GM23338 (cell line): ENCODE data around the gene ARX.

Experiments
- CREB1 ChIP-seq: fragments of 250-450 bp; sonication (Bioruptor Pico); IDR thresholded peaks from 2 replicates; pipeline ENCODE4 v1.5.0; 2020; ENCODE audit warnings: low read depth, mild to moderate bottlenecking, moderate library complexity
- EZH2 ChIP-seq: fragments of 200-600 bp; sonication (generic); IDR thresholded peaks from one replicate; pipeline ENCODE4 v1.8.0; 2017; ENCODE audit warnings: antibody characterized with exemption, mild to moderate bottlenecking, low read depth; ENCODE audit not compliant: unreplicated experiment
- EZH2phosphoT487 ChIP-seq: fragments of 200-600 bp; sonication (generic); IDR thresholded peaks from one replicate; pipeline ENCODE4 v1.8.1; 2018; ENCODE audit warnings: antibody characterized with exemption; ENCODE audit not compliant: unreplicated experiment
- JUNB ChIP-seq: IDR thresholded peaks from one replicate; pipeline ENCODE4 v1.6.1; 2016; ENCODE audit warnings: antibody characterized with exemption; ENCODE audit not compliant: unreplicated experiment
- NANOG ChIP-seq: IDR thresholded peaks from 2 replicates; pipeline ENCODE4 v1.6.1; 2016; ENCODE audit warnings: antibody characterized with exemption, borderline replicate concordance
- POLR2AphosphoS5 ChIP-seq: IDR thresholded peaks from 2 replicates; pipeline ENCODE4 v1.6.1; 2016; ENCODE audit warnings: antibody characterized with exemption, low read depth
- STAT1 ChIP-seq: IDR thresholded peaks from one replicate; pipeline ENCODE4 v1.6.1; 2016; ENCODE audit warnings: antibody characterized with exemption; ENCODE audit not compliant: unreplicated experiment
- ZNF114 ChIP-seq: fragments of 250-450 bp; sonication (Bioruptor Pico); IDR thresholded peaks from 2 replicates; pipeline ENCODE4 v1.5.0; 2020; ENCODE audit warnings: mild to moderate bottlenecking, moderate library complexity
- ZNF331 ChIP-seq: fragments of 250-450 bp; sonication (Bioruptor Pico); IDR thresholded peaks from 2 replicates; pipeline ENCODE4 v1.5.0; 2020; ENCODE audit warnings: low read depth, mild to moderate bottlenecking, moderate library complexity
- TF ChIP-seq, protein P1 (sequence below), 2 experiments: fragments of 200-600 bp in 1 of 2; sonication (generic) in 1 of 2; conservative IDR thresholded peaks; 2 replicates each; pipeline versions ENCODE4 v1.5.1 to v1.6.1; 2016 to 2017; ENCODE audit warnings: antibody characterized with exemption in 2 of 2, low read depth in 2 of 2, mild to moderate bottlenecking in 2 of 2, moderate library complexity in 1 of 2
- TF ChIP-seq, protein P2 (sequence below): IDR thresholded peaks from one replicate; pipeline ENCODE4 v1.6.1; 2018; ENCODE audit warnings: antibody characterized with exemption; ENCODE audit not compliant: unreplicated experiment
- TF ChIP-seq, protein P3 (sequence below): IDR thresholded peaks from 2 replicates; pipeline ENCODE4 v1.6.1; 2016; ENCODE audit warnings: antibody characterized with exemption
- TF ChIP-seq, protein P4 (sequence below): fragments of 250-450 bp; sonication (Bioruptor Pico); IDR thresholded peaks from 2 replicates; pipeline ENCODE4 v1.5.0; 2020; ENCODE audit warnings: mild to moderate bottlenecking, moderate library complexity

DNA sequence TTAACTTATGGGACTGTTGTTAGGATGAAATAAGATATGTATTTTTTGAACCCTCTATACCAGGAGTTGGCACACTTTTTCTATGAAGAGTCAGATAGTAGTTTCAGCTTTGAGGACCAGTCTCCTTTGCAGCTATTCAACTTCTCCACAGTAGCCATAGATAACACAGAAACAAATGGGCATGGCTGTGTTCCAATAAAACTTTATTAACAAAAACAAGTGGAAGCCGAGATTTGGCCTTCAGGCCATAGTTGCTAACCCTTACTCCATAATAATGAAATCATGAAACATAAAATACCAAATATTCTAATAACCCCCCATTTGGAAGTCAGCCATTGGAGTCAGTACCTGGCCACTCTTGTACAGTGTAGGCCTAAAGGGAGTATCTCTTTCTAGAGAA lies 30.6 kb downstream of the ARX start:
- TF ChIP-seq, protein P1, sequence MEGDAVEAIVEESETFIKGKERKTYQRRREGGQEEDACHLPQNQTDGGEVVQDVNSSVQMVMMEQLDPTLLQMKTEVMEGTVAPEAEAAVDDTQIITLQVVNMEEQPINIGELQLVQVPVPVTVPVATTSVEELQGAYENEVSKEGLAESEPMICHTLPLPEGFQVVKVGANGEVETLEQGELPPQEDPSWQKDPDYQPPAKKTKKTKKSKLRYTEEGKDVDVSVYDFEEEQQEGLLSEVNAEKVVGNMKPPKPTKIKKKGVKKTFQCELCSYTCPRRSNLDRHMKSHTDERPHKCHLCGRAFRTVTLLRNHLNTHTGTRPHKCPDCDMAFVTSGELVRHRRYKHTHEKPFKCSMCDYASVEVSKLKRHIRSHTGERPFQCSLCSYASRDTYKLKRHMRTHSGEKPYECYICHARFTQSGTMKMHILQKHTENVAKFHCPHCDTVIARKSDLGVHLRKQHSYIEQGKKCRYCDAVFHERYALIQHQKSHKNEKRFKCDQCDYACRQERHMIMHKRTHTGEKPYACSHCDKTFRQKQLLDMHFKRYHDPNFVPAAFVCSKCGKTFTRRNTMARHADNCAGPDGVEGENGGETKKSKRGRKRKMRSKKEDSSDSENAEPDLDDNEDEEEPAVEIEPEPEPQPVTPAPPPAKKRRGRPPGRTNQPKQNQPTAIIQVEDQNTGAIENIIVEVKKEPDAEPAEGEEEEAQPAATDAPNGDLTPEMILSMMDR (conservative IDR thresholded peaks at IDR 0.05; ENCODE audit: low read depth in 2 of 2): no peak
- TF ChIP-seq EZH2 (no peak), POLR2AphosphoS5 (no peak), EZH2phosphoT487 (no peak), ZNF331 (CRISPR knock-in tag) (no peak), JUNB (no peak), STAT1 (no peak), ZNF114 (CRISPR knock-in tag) (no peak), CREB1 (CRISPR knock-in tag) (no peak), NANOG (no peak)
- TF ChIP-seq, protein P2, sequence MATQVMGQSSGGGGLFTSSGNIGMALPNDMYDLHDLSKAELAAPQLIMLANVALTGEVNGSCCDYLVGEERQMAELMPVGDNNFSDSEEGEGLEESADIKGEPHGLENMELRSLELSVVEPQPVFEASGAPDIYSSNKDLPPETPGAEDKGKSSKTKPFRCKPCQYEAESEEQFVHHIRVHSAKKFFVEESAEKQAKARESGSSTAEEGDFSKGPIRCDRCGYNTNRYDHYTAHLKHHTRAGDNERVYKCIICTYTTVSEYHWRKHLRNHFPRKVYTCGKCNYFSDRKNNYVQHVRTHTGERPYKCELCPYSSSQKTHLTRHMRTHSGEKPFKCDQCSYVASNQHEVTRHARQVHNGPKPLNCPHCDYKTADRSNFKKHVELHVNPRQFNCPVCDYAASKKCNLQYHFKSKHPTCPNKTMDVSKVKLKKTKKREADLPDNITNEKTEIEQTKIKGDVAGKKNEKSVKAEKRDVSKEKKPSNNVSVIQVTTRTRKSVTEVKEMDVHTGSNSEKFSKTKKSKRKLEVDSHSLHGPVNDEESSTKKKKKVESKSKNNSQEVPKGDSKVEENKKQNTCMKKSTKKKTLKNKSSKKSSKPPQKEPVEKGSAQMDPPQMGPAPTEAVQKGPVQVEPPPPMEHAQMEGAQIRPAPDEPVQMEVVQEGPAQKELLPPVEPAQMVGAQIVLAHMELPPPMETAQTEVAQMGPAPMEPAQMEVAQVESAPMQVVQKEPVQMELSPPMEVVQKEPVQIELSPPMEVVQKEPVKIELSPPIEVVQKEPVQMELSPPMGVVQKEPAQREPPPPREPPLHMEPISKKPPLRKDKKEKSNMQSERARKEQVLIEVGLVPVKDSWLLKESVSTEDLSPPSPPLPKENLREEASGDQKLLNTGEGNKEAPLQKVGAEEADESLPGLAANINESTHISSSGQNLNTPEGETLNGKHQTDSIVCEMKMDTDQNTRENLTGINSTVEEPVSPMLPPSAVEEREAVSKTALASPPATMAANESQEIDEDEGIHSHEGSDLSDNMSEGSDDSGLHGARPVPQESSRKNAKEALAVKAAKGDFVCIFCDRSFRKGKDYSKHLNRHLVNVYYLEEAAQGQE: no peak
- TF ChIP-seq, protein P3, sequence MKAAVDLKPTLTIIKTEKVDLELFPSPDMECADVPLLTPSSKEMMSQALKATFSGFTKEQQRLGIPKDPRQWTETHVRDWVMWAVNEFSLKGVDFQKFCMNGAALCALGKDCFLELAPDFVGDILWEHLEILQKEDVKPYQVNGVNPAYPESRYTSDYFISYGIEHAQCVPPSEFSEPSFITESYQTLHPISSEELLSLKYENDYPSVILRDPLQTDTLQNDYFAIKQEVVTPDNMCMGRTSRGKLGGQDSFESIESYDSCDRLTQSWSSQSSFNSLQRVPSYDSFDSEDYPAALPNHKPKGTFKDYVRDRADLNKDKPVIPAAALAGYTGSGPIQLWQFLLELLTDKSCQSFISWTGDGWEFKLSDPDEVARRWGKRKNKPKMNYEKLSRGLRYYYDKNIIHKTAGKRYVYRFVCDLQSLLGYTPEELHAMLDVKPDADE: no peak
- TF ChIP-seq, protein P4, sequence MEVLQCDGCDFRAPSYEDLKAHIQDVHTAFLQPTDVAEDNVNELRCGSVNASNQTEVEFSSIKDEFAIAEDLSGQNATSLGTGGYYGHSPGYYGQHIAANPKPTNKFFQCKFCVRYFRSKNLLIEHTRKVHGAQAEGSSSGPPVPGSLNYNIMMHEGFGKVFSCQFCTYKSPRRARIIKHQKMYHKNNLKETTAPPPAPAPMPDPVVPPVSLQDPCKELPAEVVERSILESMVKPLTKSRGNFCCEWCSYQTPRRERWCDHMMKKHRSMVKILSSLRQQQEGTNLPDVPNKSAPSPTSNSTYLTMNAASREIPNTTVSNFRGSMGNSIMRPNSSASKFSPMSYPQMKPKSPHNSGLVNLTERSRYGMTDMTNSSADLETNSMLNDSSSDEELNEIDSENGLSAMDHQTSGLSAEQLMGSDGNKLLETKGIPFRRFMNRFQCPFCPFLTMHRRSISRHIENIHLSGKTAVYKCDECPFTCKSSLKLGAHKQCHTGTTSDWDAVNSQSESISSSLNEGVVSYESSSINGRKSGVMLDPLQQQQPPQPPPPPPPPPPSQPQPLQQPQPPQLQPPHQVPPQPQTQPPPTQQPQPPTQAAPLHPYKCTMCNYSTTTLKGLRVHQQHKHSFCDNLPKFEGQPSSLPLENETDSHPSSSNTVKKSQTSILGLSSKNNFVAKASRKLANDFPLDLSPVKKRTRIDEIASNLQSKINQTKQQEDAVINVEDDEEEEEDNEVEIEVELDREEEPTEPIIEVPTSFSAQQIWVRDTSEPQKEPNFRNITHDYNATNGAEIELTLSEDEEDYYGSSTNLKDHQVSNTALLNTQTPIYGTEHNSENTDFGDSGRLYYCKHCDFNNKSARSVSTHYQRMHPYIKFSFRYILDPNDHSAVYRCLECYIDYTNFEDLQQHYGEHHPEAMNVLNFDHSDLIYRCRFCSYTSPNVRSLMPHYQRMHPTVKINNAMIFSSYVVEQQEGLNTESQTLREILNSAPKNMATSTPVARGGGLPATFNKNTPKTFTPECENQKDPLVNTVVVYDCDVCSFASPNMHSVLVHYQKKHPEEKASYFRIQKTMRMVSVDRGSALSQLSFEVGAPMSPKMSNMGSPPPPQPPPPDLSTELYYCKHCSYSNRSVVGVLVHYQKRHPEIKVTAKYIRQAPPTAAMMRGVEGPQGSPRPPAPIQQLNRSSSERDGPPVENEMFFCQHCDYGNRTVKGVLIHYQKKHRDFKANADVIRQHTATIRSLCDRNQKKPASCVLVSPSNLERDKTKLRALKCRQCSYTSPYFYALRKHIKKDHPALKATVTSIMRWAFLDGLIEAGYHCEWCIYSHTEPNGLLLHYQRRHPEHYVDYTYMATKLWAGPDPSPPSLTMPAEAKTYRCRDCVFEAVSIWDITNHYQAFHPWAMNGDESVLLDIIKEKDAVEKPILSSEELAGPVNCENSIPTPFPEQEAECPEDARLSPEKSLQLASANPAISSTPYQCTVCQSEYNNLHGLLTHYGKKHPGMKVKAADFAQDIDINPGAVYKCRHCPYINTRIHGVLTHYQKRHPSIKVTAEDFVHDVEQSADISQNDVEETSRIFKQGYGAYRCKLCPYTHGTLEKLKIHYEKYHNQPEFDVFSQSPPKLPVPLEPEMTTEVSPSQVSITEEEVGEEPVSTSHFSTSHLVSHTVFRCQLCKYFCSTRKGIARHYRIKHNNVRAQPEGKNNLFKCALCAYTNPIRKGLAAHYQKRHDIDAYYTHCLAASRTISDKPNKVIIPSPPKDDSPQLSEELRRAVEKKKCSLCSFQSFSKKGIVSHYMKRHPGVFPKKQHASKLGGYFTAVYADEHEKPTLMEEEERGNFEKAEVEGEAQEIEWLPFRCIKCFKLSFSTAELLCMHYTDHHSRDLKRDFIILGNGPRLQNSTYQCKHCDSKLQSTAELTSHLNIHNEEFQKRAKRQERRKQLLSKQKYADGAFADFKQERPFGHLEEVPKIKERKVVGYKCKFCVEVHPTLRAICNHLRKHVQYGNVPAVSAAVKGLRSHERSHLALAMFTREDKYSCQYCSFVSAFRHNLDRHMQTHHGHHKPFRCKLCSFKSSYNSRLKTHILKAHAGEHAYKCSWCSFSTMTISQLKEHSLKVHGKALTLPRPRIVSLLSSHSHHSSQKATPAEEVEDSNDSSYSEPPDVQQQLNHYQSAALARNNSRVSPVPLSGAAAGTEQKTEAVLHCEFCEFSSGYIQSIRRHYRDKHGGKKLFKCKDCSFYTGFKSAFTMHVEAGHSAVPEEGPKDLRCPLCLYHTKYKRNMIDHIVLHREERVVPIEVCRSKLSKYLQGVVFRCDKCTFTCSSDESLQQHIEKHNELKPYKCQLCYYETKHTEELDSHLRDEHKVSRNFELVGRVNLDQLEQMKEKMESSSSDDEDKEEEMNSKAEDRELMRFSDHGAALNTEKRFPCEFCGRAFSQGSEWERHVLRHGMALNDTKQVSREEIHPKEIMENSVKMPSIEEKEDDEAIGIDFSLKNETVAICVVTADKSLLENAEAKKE (CRISPR knock-in tag): no peak
